ENCODE results near the gene FBXO41.

- no peak for TF ChIP-seq CTCF (conservative IDR thresholded peaks at IDR 0.05)
- TF ChIP-seq ZFX (IDR thresholded peaks at IDR 0.05): no peak
Measured at GRCh38 chr2:73291093-73291460, 6.8 kb upstream of the FBXO41 start.
